Right ventricle myocardium superior (tissue), 1 donor: ENCODE data around the gene BRF1. TPM values are rescaled to one million over a fixed set of nuclear protein-coding genes. Genes with fewer than 3 reads are reported as not detected.

Experiments used
- ATAC-seq: fragments of 200-7000 bp; cut with Tn5 transposase; one replicate; pipeline ENCODE4 v1.9.1; 2020; ENCODE audit warnings: mild to moderate bottlenecking; ENCODE audit not compliant: poor library complexity
- DNase-seq: peaks from one replicate; pipeline ENCODE4 v3.0.0-alpha.2; 2020
- intact Hi-C: fragments of 100-400 bp; cut with DNase I; formaldehyde crosslinking; loops from one replicate; pipeline ENCODE4 v1.11.2; 2022
- total RNA-seq: library from RNA; stranded (reverse); fragmentation: NEBNext Ultra II Directional; extraction: Animal tissue kit (Norgen Biotek cat#: 25700); gene quantifications from one replicate; pipeline ENCODE4 v1.2.1, GENCODE V29; 2021
- donor health status: DM: no; HTN: yes; CAD: no; lungs with severe emphysema.

Gene BRF1
- total RNA-seq, 1 donor from 2014 or later = 17.5 TPM

DNA sequence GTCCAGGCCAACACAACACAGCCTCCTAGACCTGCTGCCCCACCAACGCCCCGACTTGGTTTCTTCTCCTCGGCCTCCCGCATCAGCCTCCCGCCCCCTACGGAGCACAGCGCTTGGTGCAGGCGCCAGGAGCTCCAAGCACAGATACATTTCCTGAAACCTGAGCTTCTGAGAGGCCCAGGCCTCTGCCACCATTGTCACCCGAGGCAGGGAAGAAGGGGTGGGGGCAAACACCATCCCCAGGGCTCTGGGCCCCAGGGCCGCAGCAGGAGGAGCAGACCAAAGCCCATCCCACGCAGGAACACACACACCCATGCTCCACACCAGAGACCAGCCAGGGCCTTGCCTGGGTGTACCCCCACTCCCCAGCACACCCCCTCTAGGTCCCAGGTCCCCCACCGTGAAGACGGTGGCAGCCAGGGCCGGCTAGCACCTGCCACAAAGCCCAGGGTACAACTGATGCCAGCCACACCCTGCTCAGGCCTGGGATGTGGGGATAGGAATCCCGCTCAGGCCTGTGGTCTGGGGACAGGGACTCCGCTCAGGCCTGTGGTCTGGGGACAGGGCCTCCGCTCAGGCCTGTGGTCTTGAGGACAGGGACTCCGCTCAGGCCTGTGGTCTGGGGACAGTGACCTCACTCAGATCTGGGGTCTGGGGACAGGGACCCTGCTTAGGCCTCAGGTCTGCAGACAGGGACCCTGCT, 137.6 kb downstream of the BRF1 start:
- intact Hi-C loops = no loop called here
- no peak for ATAC-seq
- DNase-seq = no peak

GRCh38 chr14:105162669-105162979, 138.2 kb downstream of the BRF1 start:
- DNase-seq (no peak), ATAC-seq (no peak)
- intact Hi-C loops = no loop called here

DNA sequence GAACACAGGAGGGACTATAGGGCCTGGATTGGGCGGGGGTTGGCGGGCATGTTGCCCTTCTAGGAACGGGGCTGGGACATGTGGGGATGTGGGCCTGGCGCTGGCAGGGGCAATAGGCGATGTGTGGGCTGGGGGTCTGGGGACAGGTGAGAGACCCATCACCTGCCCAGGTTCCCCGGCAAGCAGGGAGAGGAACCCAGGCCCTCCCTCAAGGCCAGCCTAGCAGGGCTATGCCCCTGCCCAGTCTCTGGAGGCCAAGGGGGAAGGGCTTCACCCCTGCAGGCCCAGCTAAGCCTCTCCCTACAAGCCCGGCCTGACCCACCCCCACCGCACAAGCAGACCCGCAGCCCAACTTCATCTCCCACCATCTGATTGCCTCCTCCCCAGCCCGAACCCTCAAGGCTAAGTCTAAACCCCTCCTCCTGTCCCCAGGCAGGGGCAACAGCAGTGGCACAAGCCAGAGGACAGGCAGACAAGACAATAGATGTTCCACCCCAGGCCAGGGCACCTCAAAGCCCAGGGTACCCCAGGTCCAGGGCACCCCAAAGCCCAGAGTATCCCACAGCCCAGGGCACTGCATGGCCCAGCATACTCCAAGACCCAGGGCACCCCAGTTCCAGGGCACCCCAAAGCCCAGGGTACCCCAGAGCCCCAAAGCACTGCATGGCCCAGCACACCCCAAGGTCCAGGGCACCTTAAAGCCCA, 138.7 kb downstream of the BRF1 start:
- peak; percentile 46 for ATAC-seq
- intact Hi-C loops = no loop called here
- DNase-seq = no peak

DNA sequence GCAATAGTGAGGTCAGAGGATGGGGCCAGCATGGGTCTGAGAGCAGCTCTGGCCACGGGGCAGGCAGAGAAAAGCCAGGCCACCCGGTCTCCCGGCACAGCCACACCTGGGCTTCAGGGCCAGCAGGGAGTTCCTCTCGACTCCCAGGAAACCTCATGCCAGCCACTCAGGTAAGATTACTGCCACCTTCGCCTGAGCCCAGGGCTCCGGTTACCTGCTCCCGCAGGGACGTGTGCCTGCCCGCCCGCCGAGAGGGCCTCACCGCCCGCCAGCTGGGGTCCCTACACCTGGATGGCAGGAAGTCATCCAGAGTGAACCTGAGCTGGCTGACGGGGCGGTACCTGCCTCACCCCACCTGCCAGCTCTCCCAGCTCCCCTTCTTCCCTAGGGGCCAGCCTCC, 139.5 kb downstream of the BRF1 start:
- DNase-seq (no peak), ATAC-seq (no peak)
- intact Hi-C loops = no loop called here

DNA sequence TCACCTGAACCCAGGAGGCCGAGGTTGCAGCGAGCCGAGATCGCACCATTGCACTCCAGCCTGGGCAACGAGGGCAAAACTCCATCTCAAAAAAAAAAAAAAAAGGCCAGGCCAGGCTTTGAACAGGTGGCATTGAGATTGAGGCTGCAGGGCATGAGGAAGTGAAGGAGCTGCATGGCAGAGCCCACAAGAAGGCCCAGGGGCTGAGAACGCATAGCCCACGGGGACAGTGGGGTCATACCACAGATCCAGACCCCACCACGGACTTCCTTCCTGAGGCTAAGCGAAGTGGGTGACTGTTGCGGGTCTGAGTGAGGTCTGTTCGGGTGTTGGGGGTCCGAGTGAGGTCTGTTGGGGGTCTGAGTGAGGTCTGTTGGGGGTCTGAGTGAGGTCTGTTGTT, 140.0 kb downstream of the BRF1 start:
- no peak for ATAC-seq
- DNase-seq = no peak
- intact Hi-C loops = no loop called here

GRCh38 chr14:105159344-105159743, 141.5 kb downstream of the BRF1 start:
- DNase-seq = no peak
- intact Hi-C loops = no loop called here
- ATAC-seq = no peak

Other genes with a start within 250 kb of the BRF1 start
- gene GPR132, start 235.6 kb downstream of the BRF1 start, total RNA-seq = 1.3 TPM
- gene JAG2, start 132.2 kb downstream of the BRF1 start, total RNA-seq = 28.6 TPM
- gene NUDT14, start 119.7 kb downstream of the BRF1 start, total RNA-seq = 32.2 TPM
- 45.5 TPM for gene BTBD6, start 52.5 kb downstream of the BRF1 start, total RNA-seq
- gene PACS2, start 13.7 kb upstream of the BRF1 start, total RNA-seq = 66.8 TPM
- gene TEX22, start 97.5 kb upstream of the BRF1 start, total RNA-seq = 1.9 TPM
- gene MTA1, start 118.8 kb upstream of the BRF1 start, total RNA-seq = 191 TPM
- gene CRIP2, start 173.8 kb upstream of the BRF1 start, total RNA-seq = 1,011 TPM
- gene CRIP1, start 185.9 kb upstream of the BRF1 start, total RNA-seq = 71.8 TPM
- gene TEDC1, start 190.2 kb upstream of the BRF1 start, total RNA-seq = 6.2 TPM
- 3.1 TPM for gene TMEM121, start 225.6 kb upstream of the BRF1 start, total RNA-seq